K562 treated with DMSO at 1 percent for 4 hours (cell line): ENCODE results near the gene CD1B. TPM values are rescaled to one million over a fixed set of nuclear protein-coding genes. Genes with fewer than 3 reads are reported as not detected.

Source experiments
- total RNA-seq: library from RNA; unstranded; fragments of 300-600 nt; gene quantifications from 2 replicates; pipeline ENCODE4 v1.2.3, GENCODE V29; 2022; ENCODE audit not compliant: insufficient read depth

Gene CD1B
- total RNA-seq = not detected in 2 replicates

DNA sequence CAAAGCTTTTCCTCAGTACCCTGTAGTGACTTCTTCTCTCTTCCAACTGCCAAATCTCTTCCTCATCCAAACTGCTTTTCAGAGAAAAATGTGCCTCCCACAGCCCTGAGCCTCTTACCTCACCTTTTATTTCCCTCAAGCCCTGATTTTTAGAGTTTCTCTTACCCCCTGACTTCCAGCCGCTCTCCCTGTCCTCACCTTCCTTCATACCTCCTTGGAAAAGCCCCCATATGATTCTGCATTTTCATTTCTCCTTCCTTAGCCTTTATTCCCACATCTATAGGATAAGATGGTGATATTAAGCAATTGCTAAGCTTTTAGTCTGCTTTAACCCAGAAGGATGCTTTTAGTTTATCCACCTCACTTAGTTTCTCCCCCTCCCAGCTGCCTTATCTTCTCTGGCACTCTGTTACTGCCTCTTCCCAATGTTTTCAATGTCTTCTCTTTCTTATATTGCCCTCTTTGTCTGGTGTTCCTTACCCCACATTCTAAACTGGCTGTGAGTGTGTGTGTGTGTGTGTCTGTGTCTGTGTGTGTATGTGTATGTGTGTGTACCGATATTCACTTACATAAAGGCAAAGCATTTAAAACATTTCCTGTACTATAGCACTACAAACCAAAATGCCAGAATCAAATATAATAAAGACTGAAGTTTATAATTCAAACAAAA is at the start of gene CD1B:
TSS of gene CD1B (minus strand) at position 51 of the 670 bp plus-strand sequence. CDS start 108 bp downstream, outside the sequence.

GRCh38 chr1:158353303-158354075 is 22.2 kb upstream of the CD1B start, which contains the start of gene CD1E:
CD1E (plus strand) TSS chr1:158353894; CDS start chr1:158353989, 95 bp downstream.

GRCh38 chr1:158289811-158290210 is 41.5 kb downstream of the CD1B start, which contains the start of gene CD1C:
CD1C (plus strand) TSS chr1:158289923; CDS start chr1:158290065, 142 bp downstream.

Other genes starting within 250 kb of the CD1B start
- gene CD1D, start 150.6 kb downstream of the CD1B start, total RNA-seq = not detected in 2 replicates
- gene CD1A, start 77.1 kb downstream of the CD1B start, total RNA-seq = not detected in 2 replicates
- gene CD1C, start 41.6 kb downstream of the CD1B start, total RNA-seq = not detected in 2 replicates
- not detected in 2 replicates for gene CD1E, start 22.4 kb upstream of the CD1B start, total RNA-seq
- not detected in 2 replicates for gene OR10T2, start 67.9 kb upstream of the CD1B start, total RNA-seq
- gene OR10K2, start 94.7 kb upstream of the CD1B start, total RNA-seq = not detected in 2 replicates
- not detected in 2 replicates for gene OR10K1, start 130.3 kb upstream of the CD1B start, total RNA-seq
- gene OR10R2, start 140.7 kb upstream of the CD1B start, total RNA-seq = not detected in 2 replicates
- not detected in 2 replicates for gene OR6Y1, start 222.9 kb upstream of the CD1B start, total RNA-seq
- gene OR6P1, start 239.0 kb upstream of the CD1B start, total RNA-seq = not detected in 2 replicates
- not detected in 2 replicates for gene OR10X1, start 248.4 kb upstream of the CD1B start, total RNA-seq